ENCODE measurements around the gene SCARF2.
"Not testable (repeated sequence)": the region's sequence is repeated elsewhere in the genome, so short reads cannot be mapped to it uniquely, and the experiment has no call there.

Gene SCARF2

DNA sequence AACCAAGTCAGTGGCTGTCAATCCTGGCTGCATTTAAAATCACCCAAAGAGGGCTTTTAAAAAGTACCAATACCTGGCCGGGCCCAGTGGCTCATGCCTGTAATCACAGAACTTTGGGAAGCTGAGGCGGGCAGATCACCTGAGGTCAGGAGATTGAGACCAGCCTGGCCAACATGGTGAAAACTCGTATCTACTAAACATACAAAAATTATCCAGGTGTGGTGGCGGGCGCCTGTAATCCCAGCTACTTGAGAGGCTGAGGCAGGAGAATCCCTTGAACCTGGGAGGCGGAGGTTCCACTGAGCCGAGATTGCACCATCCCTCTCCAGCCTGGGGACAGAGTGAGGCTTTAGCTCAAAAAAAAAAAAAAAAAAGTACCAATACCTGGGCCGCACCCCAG lies 61.3 kb downstream of the SCARF2 start:
- not testable (repeated sequence) for DNase-seq (ENCODE audit: extremely low spot score, insufficient read length, low read depth); FAIRE-seq
